ENCODE results near the gene TAF11L6.
"Not testable (repeated sequence)": the region's sequence is repeated elsewhere in the genome, so short reads cannot be mapped to it uniquely, and the experiment has no call there.

GRCh38 chr5:17497931-17498330 is 30.5 kb upstream of the TAF11L6 start, which contains the start of gene TAF11L2:
- TF ChIP-seq, protein P1, sequence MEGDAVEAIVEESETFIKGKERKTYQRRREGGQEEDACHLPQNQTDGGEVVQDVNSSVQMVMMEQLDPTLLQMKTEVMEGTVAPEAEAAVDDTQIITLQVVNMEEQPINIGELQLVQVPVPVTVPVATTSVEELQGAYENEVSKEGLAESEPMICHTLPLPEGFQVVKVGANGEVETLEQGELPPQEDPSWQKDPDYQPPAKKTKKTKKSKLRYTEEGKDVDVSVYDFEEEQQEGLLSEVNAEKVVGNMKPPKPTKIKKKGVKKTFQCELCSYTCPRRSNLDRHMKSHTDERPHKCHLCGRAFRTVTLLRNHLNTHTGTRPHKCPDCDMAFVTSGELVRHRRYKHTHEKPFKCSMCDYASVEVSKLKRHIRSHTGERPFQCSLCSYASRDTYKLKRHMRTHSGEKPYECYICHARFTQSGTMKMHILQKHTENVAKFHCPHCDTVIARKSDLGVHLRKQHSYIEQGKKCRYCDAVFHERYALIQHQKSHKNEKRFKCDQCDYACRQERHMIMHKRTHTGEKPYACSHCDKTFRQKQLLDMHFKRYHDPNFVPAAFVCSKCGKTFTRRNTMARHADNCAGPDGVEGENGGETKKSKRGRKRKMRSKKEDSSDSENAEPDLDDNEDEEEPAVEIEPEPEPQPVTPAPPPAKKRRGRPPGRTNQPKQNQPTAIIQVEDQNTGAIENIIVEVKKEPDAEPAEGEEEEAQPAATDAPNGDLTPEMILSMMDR (IDR thresholded peaks at IDR 0.05): not testable (repeated sequence)
- not testable (repeated sequence) for TF ChIP-seq EZH2 (IDR thresholded peaks at IDR 0.05)
